Measurements from ENCODE around the gene C21orf91.
A peak's percentile ranks its signal among the peaks of the same experiment; 100 is the strongest.
"Not testable (repeated sequence)": the region's sequence is repeated elsewhere in the genome, so short reads cannot be mapped to it uniquely, and the experiment has no call there.

Gene C21orf91

DNA sequence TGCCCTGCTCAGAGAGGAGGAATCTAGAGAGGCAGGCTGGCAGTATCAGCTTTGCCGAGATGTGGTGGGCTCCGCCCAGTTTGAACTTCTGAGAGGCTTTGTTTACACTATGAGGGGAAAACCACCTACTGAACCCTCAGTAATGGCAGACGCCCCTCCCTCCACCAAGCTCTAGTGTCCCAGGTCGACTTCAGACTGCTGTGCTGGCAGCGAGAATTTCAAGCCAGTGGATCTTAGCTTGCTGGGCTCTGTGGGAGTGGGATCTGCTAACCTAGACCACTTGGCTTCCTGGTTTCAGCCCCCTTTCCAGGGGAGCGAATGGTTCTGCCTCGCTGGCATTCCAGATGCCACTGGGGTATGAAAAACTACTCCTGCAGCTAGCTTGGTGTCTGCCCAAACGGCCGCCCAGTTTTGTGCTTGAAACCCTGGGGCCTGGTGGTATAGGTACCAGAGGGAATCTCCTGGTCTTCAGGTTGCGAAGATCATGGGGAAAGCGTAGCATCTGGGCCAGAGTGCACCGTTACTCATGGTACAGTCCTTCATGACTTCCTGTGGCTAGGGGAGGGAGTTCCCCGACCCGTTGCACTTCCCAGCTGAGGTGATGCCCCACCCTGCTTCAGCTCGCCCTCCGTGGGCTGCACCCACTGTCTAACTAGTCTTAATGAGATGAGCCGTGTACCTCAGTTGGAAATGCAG lies 43.6 kb downstream of the C21orf91 start:
- ATAC-seq = peak; percentile 92
- Mint-ChIP-seq H3K36me3 (no peaks in the 10 kb centered on the region), H3K27ac (peak overlapping the region; percentile 3), H3K4me1 (peaks cover 35% of the 10 kb centered on the region), H3K9me3 (peaks cover 18% of the 10 kb centered on the region), H3K27me3 (no peaks in the 10 kb centered on the region), H3K4me3 (peak overlapping the region; percentile 38)

DNA sequence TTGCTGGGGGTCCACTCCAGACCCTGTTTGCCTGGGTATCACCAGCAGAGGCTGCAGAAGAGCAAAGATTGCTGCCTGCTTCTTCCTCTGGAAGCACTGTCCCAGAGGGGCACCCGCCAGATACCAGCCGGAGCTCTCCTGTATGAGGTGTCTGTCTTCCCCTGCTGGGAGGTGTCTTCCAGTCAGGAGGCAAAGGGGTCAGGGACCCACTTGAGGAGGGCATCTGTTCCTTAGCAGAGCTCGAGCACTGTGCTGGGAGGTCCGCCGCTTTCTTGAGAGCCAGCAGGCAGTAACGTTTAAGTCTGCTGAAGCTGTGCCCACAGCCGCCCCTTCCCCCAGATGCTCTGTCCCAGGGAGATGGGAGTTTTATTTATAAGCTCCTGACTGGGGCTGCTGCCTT lies 44.1 kb downstream of the C21orf91 start:
- Mint-ChIP-seq H3K9me3 (peaks cover 18% of the 10 kb centered on the region), H3K4me1 (peaks cover 29% of the 10 kb centered on the region)
- not testable (repeated sequence) for H3K27me3 Mint-ChIP-seq, H3K27ac Mint-ChIP-seq, H3K4me3 Mint-ChIP-seq, ATAC-seq, H3K36me3 Mint-ChIP-seq

DNA sequence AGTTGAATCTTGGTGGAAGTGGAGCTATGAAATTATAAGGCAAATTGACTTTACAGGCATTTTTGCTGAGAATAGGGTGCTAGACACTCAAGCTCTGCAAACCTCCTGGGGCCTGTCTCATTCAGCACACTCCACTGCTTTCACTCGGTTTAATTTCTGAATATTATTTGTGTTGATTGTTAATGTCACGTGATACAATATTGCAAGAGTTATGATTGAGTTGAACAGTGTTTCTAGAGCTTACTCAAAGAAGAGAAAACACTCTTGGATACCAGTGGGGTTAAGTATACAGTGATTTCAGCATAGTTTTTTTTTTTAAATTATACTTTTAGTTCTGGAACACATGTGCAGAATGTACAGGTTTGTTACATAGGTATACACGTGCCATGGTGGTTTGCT lies 49.7 kb downstream of the C21orf91 start:
- Mint-ChIP-seq H3K9me3 (peaks cover 16% of the 10 kb centered on the region), H3K36me3 (no peaks in the 10 kb centered on the region), H3K4me1 (no peaks in the 10 kb centered on the region)

DNA sequence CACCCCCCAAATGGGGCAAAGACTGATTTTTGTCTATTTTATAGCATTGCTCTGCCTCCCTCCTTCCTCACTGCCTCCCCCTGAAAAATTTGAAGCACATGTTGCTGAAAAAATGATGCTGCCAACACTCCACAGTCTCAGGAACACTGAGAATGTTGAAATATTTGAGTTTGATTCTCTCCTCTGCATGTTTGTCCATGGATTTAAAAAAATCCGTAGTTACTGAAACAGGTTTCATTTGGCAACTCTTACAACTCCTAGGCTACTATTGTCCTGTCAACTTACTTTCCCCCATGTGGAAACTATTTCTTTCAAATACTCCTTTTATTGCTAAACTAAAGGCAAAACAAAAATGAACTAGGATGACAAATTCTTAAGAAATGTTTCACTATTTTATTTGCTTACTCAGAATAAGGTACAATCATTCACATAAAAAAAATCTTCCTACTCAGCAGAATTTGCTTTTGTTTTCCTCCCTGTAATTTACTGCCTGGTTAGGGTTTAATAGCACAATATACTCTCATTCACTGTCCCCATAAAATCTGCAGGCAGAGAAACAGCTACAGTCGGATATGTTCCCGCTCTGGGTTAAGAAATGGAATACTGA lies 50.2 kb downstream of the C21orf91 start:
- peaks cover 11% of the 10 kb centered on the region for H3K9me3 Mint-ChIP-seq
- no peak overlapping the region for H3K4me3 Mint-ChIP-seq
- H3K27me3 Mint-ChIP-seq = no peaks in the 10 kb centered on the region
- no peaks in the 10 kb centered on the region for H3K4me1 Mint-ChIP-seq
- H3K36me3 Mint-ChIP-seq = no peaks in the 10 kb centered on the region
- no peak for ATAC-seq
- no peak overlapping the region for H3K27ac Mint-ChIP-seq

More for the DNA sequence above, 49.7 kb downstream of the C21orf91 start:
- no peak overlapping the region for H3K27ac Mint-ChIP-seq
- H3K27me3 Mint-ChIP-seq = no peaks in the 10 kb centered on the region
- no peak for ATAC-seq
- no peak overlapping the region for H3K4me3 Mint-ChIP-seq

DNA sequence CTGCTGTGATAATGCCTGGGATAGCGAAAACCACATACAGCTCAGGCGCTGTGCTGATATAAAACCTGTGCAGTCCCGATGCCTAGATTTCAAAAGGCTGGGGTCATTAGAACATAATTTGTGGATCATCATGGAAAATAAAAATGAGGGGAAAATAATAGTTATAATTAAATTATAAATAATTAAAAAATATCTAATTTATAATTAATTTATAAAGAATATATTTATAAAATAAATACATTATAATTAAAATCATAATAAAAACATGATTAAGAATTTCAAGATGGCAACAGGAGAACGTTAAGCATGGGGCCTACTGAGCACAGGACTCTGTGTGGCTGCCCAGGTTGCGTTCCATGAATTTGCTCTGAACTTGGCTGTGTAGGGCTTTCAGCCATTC lies 53.9 kb downstream of the C21orf91 start:
- H3K4me3 Mint-ChIP-seq = no peak overlapping the region
- no peaks in the 10 kb centered on the region for H3K4me1 Mint-ChIP-seq
- H3K9me3 Mint-ChIP-seq = no peaks in the 10 kb centered on the region
- H3K27ac Mint-ChIP-seq = no peak overlapping the region
- ATAC-seq = no peak
- no peaks in the 10 kb centered on the region for H3K27me3 Mint-ChIP-seq
- H3K36me3 Mint-ChIP-seq = no peaks in the 10 kb centered on the region

DNA sequence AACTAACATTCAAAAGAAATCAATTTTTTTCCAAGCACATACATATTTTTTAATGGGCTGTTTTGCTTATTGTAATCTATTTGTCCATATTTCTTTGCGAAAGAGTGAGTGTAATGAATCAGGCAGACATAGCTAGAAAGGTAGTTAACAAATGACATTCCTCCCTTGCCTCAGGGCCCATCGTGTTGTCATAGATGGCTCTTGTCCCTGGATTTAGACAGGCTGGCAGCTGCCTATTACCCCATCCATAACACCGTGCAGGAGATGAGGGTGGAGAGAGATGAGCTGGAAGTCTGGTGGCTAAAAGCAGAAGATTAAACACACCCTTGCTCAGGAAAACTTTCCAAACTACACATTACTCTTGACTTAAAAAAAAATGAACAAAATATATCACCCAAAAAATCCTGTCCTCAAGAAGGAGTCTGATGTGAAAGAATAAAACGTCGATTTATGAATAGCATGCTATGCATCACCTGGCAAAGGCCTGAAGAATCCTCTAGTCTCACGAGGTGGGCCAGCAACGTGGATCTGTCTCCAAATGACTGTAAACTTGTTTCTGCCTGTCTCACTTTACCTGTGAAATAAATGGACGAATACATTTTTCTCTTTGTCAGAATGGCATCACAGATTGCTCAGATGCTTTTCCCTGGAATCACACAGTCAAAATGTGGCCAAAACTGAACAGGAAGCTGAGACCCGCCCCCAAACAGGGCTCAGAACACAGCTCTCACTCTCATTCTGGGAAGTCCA lies 55.7 kb downstream of the C21orf91 start:
- ATAC-seq = no peak
- H3K4me1 Mint-ChIP-seq = no peaks in the 10 kb centered on the region
- no peak overlapping the region for H3K27ac Mint-ChIP-seq
- H3K36me3 Mint-ChIP-seq = no peaks in the 10 kb centered on the region
- H3K4me3 Mint-ChIP-seq = no peak overlapping the region
- no peaks in the 10 kb centered on the region for H3K9me3 Mint-ChIP-seq
- H3K27me3 Mint-ChIP-seq = no peaks in the 10 kb centered on the region

DNA sequence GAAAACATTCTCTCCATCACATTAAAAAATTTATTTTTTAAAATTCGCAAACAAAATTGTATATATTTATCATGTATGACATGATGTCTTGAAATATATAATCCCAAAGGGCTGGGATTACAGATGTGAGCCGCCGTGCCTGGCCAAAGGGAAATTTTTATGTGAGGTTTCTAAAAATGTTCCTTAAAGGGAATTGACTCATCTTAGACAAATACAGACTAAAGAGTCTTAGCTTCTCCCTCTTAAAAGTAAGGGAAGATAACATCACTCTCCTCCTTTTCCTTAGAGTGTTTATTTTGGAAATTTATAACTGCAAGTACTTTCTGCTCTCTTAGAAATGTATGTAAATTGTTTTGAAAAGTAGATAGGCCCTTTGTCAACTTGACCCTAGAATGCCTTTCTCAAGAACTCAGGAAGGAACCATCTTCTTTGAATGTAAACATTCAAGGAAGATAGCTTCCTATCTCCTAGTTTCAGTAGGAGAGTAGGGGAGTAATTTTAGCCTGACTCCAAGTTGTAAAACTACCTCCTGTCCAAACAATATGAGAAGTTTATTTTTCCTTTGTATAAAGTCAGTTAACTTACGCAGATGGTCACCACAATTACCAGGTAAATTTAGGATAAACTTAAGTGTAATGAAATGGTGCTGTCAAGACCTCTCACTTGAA lies 59.5 kb downstream of the C21orf91 start:
- Mint-ChIP-seq H3K9me3 (no peaks in the 10 kb centered on the region), H3K27me3 (no peaks in the 10 kb centered on the region), H3K27ac (no peak overlapping the region), H3K36me3 (no peaks in the 10 kb centered on the region), H3K4me1 (no peaks in the 10 kb centered on the region), H3K4me3 (no peak overlapping the region)
- no peak for ATAC-seq

DNA sequence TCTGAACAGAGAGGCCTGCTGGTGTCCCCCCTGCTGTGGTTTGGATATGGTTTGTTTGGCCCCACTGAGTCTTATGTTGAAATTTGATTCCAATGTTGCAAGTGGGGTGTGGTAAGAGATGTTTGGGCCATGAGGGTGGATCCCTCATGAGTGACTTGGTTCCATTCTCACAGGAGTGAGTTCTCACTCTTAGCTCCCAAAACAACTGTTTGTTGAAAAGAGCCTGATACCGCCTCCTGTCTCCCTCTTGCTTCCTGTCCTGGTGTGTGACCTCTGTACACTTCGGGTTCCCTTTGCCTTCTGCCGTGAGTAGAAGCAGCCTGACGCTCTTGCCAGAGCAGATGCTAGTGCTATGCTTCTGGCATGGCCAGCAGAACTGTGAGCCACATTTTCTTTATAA lies 60.5 kb downstream of the C21orf91 start:
- Mint-ChIP-seq H3K4me1 (no peaks in the 10 kb centered on the region), H3K27ac (no peak overlapping the region), H3K36me3 (no peaks in the 10 kb centered on the region), H3K27me3 (no peaks in the 10 kb centered on the region), H3K9me3 (no peaks in the 10 kb centered on the region), H3K4me3 (no peak overlapping the region)
- ATAC-seq = no peak

DNA sequence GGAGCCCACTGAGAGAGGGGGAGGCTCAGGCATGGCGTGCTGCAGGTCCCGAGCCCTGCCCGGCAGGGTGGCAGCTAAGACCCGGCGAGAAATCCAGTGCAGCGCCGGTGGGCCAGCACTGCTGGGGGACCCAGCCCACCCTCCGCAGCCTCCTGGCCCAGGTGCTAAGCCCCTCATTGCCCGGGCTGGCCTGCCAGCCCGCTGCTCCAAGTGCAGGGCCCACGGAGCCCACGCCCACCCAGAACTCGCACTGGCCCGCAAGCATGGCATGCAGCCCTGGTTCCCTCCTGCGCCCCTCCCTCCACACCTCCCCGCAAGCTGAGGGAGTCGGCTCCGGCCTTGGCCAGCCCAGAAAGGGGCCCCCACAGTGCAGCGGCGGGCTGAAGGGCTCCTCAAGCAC lies 61.5 kb downstream of the C21orf91 start:
- no peaks in the 10 kb centered on the region for H3K4me1 Mint-ChIP-seq
- H3K36me3 Mint-ChIP-seq = no peaks in the 10 kb centered on the region
- H3K9me3 Mint-ChIP-seq = no peaks in the 10 kb centered on the region
- H3K27me3 Mint-ChIP-seq = no peaks in the 10 kb centered on the region
- no peak overlapping the region for H3K4me3 Mint-ChIP-seq
- no peak overlapping the region for H3K27ac Mint-ChIP-seq
- ATAC-seq = no peak

DNA sequence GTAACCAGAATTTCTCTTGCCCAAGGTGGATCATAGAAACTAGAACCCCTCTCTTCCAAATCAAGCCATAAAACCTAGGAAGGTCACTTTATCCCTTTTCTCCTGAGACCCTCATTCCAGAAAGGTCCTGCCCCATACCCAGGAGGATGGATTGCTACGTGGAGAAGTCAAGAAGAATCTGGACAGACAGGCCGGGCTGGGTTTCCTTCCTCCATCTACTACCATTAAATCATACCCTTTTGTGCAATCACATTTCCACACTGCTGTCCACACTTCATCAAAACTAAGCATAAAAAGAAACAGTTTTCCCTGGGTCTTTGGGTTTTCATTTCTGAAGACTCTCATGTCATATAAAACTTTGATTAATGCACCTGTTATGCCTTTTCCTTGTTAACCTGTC lies 65.4 kb downstream of the C21orf91 start:
- Mint-ChIP-seq H3K4me3 (no peak overlapping the region), H3K27ac (no peak overlapping the region), H3K36me3 (no peaks in the 10 kb centered on the region)

DNA sequence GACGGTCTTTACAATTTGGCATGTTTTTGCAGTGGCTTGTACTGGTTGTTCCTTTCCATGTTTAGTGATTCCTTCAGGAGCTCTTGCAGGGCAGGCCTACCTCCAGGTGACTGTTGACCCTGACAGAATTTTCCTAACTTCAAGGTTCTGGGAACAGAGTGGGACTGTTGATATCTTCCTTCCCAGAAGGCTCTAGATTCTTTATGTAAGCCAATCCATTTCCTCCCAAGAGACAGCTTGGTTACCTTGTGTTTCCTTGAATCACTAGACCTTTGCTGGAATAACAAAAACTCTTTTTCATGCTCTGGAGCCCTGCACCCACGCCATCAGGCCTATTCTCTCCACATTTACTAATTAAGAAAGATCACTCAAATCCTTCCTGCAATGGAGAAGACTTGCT lies 67.0 kb downstream of the C21orf91 start:
- Mint-ChIP-seq H3K9me3 (no peaks in the 10 kb centered on the region), H3K27me3 (no peaks in the 10 kb centered on the region), H3K27ac (no peak overlapping the region), H3K36me3 (no peaks in the 10 kb centered on the region), H3K4me1 (no peaks in the 10 kb centered on the region), H3K4me3 (no peak overlapping the region)
- no peak for ATAC-seq

More for the DNA sequence above, 65.4 kb downstream of the C21orf91 start:
- no peaks in the 10 kb centered on the region for H3K4me1 Mint-ChIP-seq
- no peak for ATAC-seq
- H3K27me3 Mint-ChIP-seq = no peaks in the 10 kb centered on the region
- no peaks in the 10 kb centered on the region for H3K9me3 Mint-ChIP-seq

DNA sequence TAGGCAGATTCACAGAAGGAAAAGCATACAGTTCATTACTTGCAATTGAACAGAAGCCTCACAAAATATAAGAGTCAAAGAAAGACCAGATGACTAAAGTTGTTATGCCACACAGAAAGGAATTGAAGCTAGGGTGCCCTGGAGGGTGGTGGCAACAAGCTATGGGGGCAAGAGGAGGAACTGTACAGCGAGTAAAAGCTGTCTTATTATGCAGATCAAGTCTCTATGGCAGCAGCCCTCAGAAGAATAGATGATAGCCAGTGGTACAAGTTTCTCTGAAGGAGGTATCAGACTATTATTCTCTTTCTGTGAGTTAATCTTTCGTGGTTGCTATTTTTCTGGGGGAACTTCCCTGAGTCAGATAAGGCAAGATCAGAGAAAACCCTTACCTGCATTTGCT lies 72.2 kb downstream of the C21orf91 start:
- Mint-ChIP-seq H3K4me1 (no peaks in the 10 kb centered on the region), H3K27ac (no peak overlapping the region), H3K36me3 (no peaks in the 10 kb centered on the region), H3K4me3 (no peak overlapping the region), H3K27me3 (no peaks in the 10 kb centered on the region), H3K9me3 (no peaks in the 10 kb centered on the region)
- ATAC-seq = no peak

DNA sequence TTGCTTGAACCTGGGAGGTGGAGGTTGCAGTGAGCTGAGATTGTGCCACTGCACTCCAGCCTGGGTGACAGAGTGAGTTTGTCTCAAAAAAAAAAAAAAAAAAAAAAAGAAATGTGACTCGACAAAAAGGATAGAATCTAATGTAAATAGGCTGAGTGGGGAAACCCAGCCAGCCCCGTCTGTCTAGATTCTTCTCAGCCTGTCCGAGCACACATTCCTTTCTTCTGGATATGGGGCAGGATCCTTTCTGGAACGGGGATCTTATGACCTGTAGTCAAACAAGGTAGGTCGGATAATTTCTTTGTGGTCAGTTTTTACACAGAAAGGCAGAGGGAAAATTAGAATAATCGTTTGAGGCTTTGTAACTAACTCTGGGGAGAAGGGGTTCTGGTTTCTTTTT lies 74.1 kb downstream of the C21orf91 start:
- Mint-ChIP-seq H3K4me3 (no peak overlapping the region), H3K27ac (no peak overlapping the region), H3K27me3 (no peaks in the 10 kb centered on the region), H3K4me1 (no peaks in the 10 kb centered on the region), H3K9me3 (no peaks in the 10 kb centered on the region), H3K36me3 (no peaks in the 10 kb centered on the region)
- ATAC-seq = no peak

DNA sequence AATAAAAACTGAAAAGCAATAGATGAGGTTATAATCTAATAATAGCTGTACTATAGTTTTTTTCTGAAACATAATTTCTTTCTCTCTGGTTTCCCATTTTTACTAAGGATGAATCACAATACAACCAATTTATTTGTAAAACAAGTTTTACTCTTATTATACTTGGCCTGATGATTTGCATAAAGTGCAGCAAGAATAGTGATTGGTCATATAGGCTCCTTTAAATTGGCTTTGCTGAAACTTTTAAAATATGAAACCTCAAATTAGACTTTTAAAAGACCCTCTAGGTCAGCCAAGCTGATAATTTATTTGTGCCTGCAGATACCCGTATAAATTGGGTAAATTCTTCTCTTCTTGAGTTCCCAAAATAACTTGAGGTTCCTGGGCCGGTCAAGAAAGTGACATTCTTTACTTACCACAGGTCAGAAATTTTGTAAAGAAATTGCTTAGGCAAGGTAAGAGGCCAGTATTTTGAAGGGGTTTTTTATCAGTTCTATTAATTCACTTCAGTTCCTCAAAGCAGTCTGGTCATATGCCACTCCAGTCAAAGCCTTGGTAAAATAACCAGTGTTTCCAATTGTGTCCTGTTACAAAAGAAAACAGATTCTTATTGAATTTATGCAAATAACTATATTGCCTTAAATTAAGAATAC lies 76.1 kb downstream of the C21orf91 start:
- ATAC-seq = no peak
- Mint-ChIP-seq H3K9me3 (no peaks in the 10 kb centered on the region), H3K27ac (no peak overlapping the region), H3K4me3 (no peak overlapping the region), H3K4me1 (no peaks in the 10 kb centered on the region), H3K36me3 (no peaks in the 10 kb centered on the region), H3K27me3 (no peaks in the 10 kb centered on the region)

DNA sequence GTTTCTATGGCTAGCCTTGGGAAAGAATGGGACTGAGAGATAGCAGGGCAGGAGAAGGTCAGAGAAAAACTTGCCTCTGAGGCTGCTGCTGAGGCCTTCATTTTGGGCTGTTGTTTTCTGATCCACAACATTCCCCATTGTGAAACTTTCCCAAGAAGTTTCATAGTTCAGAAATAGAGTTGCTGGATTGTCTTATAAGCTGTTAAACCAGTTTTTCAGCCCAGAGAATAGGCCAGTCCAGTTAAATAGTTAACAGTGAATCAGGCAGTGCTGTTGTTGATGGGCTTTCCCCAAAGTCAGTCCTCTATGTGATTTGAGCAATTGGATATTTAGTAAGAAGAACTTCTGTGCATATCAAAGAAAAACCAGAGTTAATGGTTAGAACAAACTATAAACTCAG lies 77.0 kb downstream of the C21orf91 start:
- Mint-ChIP-seq H3K27me3 (no peaks in the 10 kb centered on the region), H3K4me3 (no peak overlapping the region), H3K27ac (no peak overlapping the region), H3K9me3 (no peaks in the 10 kb centered on the region), H3K4me1 (no peaks in the 10 kb centered on the region), H3K36me3 (no peaks in the 10 kb centered on the region)
- no peak for ATAC-seq

Measured in stimulated activated memory B cell treated with anti-CD40 and anti-IgM and Interleukin-4, amounts not matched to agents 10 μg/mL and 1 μg/mL and 100 μg/mL, for 72 hours (primary cell).